GM19035 (cell line): Measurements from ENCODE around the gene CCDC116.
A peak's percentile ranks its signal among the peaks of the same experiment; 100 is the strongest.
"Not testable (repeated sequence)": the region's sequence is repeated elsewhere in the genome, so short reads cannot be mapped to it uniquely, and the experiment has no call there.

Experiments used
- ATAC-seq: cut with Tn5 transposase; IDR thresholded peaks from one replicate; pipeline ENCODE4 v1.9.1; 2021; ENCODE audit not compliant: unreplicated experiment

The CCDC116 gene

GRCh38 chr22:21631025-21631424, 1.5 kb upstream of the CCDC116 start:
- ATAC-seq = no peak

DNA sequence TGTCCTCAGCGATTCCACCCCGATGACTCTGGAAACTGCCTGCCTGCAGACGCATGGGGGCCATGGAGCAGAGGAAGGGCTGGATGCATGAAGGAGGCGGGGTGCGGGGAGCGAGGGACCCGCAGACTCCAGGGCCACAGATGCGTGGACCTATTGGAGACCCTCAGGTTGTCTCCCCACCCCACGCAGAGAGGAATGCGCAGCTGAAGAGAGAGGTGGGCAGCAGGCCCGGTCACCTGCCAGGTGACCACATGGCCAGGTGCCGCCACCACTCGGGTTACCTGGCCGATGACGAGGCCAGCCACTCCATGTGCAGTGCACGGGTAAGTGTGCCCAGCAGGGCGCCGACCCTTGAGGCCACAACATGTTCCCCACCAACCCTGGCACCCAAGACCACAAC, 371 bp downstream of the CCDC116 start:
- no peak for ATAC-seq

DNA sequence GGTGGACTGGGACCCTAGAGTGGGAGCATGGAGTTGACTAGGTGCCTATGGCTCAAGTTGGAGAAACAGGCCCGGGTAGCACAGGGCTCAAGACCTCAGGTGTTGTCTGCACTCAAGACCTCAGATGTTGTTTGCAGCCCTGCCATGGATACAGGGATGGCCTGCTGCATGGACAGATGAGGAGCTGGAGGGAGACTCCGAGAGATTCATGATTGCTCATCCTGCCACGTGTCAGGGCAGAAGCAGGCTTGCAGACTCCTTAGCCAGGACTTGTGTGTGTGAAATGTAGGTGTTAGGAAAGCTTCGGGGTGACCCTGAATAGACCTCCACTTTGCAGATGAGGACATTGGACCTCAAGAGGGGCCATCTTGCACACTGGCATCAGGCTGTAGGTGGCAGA, 921 bp downstream of the CCDC116 start:
- ATAC-seq = no peak

DNA sequence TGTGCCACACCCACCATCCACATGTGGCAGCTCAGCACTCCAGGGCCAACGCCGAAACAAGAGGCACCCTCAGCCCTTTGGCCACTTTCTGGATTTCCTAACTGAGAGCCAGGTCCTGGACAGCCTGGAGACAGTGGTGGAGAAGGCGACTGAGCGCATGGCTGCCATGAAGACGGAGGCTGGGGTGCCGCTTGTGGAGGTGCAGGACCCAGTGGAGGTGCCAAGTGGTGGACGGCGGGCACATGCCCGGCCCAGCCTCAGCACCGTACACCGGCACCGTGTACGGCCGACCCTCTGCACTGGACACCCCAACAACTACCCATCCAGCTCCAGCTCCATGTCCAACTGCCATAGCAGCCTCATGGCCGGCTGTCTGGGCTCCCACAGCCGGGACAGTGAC, 1.5 kb downstream of the CCDC116 start:
- ATAC-seq = no peak

DNA sequence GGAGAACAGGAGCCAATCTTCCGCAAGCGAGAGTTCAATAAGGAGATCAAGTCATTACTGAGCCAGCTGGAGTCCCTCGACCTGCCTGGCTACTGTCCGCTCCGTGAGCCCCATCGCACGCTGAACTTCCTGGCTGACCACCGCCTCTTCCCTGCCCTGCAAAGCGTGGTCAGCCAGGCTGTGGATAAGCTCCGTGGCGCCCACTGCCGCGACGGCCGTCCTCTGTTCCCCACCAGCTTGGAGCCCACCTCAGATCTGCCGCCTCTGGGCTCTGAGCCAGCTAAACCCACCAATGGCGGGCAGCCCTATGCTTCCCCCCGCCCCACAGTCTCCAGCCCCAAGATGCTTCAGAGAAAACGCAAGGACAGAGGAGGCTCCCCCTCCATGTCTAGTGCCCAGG, 2.3 kb downstream of the CCDC116 start:
- ATAC-seq = no peak

DNA sequence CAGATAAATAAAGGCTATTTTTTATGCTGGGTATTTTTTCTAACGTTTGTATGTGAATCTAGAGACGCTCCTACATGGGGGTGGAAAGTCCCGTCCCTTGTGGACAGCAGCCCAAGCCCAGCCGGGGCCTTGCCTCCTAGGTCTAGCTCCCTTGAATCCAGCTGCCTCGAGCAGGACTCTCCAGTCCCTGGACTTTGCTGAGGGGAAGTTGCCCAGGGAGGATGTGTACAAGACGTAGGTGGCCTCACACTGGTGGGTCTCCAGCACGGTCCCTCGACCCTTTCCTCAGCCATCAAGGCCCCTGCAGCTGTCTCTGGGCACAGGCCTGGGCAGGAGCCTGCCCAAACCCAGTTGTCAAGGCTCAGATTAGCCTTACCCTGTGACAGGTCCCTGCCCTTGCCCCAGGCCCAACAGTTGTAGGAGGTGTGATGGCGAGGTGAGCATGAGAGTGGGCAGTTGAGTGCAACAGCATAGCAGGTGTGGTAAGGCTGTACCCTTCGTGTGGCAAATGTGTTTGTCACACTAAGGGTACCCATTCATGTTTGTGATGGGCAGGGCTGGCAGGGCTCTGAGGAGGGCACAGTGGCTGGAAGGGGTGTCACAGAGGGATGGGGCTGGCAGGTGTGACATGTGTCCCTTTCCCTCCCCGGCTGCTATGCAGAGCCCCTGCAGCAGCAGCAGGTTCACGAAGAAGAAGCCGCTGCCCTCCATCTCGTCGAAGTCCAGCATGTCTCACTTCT, 3.4 kb downstream of the CCDC116 start:
- ATAC-seq = no peak

DNA sequence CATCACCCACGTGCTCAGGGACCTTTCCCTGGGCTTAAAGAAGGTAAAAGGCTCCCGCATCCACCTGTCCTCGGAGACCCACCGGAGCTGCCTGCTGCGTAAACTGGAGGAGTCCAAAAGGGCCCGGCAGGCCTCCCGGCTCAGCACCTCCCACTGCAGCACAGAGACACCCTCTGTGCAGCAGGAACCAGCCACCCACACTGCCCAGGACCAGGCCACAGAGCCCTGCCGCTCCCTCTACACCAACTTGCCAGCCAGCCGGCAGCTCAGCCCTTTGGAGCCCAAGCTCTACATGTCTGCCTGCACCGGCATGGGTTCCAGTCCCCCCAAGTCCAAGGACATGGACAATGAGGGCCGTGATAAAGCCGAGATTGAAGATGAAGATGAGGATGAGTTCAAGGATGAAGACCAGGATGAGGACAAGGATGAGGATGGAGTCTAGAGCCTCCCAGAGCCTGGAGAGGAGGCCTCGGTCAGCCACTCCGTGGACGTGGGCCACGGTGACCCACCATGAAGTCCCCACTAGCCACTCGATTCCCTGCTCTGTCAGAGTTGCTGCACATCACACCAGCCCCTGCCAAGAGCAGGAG, 4.2 kb downstream of the CCDC116 start:
- no peak for ATAC-seq

DNA sequence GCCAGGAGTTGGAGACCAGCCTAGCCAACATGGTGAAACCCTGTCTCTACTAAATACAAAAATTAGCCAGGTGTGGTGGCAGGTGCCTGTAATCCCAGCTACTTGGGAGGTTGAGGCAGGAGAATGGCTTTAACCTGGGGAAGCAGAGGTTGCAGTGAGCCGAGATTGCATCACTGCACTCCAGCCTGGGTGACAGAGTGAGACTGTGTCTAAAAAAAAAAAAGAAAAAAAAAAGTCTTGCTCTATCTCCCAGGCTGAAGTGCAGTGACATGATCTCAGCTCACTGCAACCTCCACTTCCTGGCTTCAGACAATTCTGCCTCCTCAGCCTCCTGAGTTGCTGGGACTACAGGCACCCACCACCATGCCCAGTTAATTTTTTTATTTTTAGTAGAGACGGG, 4.9 kb downstream of the CCDC116 start:
- not testable (repeated sequence) for ATAC-seq

GRCh38 chr22:21639359-21639758, 6.8 kb downstream of the CCDC116 start:
- ATAC-seq = no peak

DNA sequence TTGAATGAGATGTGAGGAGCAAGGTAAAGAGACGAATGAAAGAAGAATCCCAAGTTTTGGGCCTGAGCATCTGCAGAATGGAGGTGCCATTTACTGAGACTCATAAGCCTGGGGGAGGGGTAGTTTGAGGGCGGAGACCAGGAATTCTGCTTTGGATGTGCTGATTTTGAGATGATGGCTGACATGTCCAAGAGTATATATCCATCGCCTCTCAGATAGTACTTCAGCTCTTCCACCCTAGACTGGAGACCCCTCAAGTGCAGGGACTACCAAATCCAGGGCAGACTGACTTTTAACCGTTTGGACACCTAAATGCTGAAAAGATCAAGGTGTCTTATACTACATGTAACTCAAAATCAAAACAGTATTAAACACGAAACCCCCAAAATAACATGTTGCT, 8.2 kb downstream of the CCDC116 start:
- ATAC-seq = no peak

GRCh38 chr22:21641417-21641788, 8.8 kb downstream of the CCDC116 start:
- ATAC-seq = peak; percentile 23

DNA sequence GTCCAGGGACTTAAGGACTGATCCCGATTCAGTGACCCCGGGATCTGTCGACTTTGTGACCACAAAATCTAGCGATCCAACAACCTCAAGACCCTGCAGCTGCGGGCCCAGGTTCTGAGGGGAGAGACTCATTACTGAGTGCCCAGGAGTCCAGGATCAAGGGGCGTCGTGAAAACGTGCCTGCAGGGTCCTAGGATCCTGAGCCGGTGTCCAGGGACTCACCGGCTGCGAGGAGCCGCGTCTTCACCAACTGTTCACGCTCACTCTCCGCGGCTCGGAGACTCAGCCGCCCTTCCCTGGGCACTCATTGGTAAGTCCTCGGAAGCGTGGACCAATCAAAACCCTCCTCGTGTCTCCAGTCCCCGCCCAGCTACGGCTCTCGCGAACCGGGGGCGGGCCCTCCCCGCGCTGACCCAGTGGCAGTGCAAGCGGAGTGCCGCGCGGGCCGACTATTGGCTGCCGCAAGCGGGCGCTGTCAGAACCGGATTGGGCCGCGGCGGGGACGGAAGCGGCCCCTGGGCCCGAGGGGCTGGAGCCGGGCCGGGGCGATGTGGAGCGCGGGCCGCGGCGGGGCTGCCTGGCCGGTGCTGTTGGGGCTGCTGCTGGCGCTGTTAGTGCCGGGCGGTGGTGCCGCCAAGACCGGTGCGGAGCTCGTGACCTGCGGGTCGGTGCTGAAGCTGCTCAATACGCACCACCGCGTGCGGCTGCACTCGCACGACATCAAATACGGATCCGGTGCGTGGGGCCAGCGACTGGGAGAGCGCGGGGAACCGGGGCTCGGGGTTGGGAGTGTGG, 9.4 kb downstream of the CCDC116 start, which contains the start of gene SDF2L1:
TSS of gene SDF2L1 (plus strand) at position 514 of the 795 bp plus-strand sequence. CDS start at position 549, 35 bp downstream.
- ATAC-seq = peak; percentile 91

DNA sequence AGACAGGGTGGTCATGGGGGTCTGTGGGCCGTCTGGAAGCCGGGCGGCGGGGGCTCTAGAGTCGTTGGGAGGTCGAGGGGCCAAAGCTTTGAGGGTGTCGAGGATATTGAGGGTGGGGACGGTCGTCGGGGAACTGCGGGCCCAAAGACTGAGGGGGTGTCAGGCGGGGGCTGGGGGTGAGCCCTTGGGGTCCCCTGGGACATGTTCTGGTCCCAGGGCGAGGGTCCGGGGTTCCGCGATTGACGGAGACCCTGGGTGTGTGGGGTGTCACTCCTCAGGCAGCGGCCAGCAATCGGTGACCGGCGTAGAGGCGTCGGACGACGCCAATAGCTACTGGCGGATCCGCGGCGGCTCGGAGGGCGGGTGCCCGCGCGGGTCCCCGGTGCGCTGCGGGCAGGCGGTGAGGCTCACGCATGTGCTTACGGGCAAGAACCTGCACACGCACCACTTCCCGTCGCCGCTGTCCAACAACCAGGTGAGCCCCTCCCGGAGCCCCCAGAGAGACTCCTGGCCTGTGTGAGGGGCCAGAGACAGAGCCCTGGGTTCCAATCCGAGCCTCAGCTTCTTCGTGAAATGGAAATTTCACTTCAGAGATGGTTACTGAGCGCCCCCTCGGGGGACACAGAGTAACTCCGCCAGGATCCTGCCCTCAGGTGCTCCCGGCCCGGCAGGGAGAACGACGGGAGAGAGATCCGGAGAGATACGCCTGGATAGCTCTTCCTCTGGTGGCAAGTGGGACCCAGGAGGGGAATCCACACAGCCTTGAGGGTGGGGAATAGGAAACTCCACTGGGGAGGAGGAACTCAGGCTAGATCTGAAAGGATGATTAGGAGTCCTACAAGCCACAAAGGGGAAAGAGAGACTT, 10.3 kb downstream of the CCDC116 start:
- ATAC-seq = no peak

DNA sequence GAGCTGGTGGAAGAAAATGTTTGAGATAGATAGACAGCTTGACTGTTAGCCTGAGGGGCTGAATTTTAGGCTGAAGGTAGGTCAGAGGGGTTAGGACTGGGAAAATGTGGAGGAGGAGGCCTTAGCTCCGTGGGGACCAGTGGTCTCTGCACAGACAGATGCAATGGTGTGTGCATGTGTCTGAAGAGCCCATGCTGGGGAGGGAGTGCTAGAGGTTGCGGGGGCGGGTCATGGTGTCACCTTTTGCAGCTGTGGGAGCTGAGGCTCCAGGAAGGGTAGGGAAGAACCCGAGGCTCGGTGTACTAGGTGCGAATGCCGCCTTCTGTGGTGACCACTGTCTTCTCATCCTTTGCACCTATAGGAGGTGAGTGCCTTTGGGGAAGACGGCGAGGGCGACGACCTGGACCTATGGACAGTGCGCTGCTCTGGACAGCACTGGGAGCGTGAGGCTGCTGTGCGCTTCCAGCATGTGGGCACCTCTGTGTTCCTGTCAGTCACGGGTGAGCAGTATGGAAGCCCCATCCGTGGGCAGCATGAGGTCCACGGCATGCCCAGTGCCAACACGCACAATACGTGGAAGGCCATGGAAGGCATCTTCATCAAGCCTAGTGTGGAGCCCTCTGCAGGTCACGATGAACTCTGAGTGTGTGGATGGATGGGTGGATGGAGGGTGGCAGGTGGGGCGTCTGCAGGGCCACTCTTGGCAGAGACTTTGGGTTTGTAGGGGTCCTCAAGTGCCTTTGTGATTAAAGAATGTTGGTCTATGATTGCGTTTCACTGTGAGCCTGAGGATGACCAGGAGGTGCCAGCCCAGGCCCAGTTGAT, 11.2 kb downstream of the CCDC116 start:
- ATAC-seq = no peak

DNA sequence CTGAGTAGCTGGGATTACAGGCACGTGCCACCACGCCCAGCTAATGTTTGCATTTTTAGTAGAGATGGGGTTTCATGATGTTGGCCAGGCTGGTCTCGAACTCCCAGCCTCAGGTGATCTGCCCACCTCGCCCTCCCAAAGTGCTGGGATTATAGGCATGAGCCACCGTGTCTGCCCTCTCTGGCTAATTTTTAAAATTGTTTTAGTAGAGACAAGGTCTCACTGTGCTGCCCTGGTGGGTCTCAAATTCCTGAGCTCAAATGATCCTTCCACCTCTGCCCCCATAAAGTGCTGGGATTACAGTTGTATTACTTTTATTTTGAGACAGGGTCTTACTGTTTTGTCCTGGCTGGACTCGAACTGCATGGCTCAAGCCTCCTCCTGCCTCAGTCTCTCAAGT, 13.0 kb downstream of the CCDC116 start:
- ATAC-seq = not testable (repeated sequence)

- ATAC-seq = no peak
Observed at GRCh38 chr22:21646608-21647590, 14.3 kb downstream of the CCDC116 start.

- no peak for ATAC-seq
Observed at GRCh38 chr22:21650280-21650679, 17.7 kb downstream of the CCDC116 start.

DNA sequence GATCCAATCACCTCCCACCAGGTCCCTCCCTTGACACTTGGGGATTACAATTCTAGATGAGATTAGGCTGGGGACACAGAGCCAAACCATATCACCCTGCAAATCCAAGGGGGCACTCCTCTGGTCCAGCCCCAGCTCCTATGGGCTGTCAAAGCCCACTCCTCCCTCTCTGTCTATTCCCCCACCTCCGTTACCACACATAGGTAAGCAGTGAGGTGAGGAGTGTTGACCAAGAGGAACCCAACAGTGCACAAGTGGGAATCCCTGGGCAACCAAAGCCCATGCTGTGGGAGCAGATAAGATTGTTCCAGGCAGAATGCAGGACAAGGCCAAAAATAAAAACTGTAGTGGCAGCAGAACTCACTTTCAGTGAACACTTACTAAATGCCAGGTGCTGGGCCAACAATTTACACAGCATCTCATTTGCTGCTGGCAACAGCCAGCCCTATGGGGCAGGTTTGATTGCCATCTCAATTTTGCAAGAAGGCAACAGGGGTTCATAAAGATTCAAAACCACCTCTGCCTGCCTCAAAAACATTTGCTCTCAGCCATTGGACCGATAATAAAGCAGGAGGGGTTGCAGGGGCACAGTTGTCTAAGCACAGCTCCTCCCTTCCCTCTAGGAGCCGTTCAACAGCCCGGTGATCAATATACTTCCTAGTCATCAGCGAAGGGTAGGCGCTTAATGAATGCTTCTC, 18.4 kb downstream of the CCDC116 start:
- ATAC-seq = no peak
